AG09309 (cell line): ENCODE measurements around the gene KCNH8.
A peak's percentile ranks its signal among the peaks of the same experiment; 100 is the strongest.

Source experiments
- DNase-seq: peaks from one replicate; pipeline ENCODE4 v3.0.0-alpha.2; 2010; ENCODE audit warnings: low read depth
- H3K4me3 ChIP-seq: 2 replicates; pipeline ENCODE4 v1.5.1; 2011; ENCODE audit warnings: mild to moderate bottlenecking, low read depth, low read length, moderate library complexity; ENCODE audit not compliant: control insufficient read depth
- TF ChIP-seq, protein P1 (sequence below): IDR thresholded peaks from 2 replicates; pipeline ENCODE4 v1.5.1; 2011; ENCODE audit warnings: mild to moderate bottlenecking, low read depth, low read length, inconsistent platforms; ENCODE audit not compliant: insufficient read depth, control insufficient read depth; ENCODE audit errors: missing control alignments

KCNH8 gene

DNA sequence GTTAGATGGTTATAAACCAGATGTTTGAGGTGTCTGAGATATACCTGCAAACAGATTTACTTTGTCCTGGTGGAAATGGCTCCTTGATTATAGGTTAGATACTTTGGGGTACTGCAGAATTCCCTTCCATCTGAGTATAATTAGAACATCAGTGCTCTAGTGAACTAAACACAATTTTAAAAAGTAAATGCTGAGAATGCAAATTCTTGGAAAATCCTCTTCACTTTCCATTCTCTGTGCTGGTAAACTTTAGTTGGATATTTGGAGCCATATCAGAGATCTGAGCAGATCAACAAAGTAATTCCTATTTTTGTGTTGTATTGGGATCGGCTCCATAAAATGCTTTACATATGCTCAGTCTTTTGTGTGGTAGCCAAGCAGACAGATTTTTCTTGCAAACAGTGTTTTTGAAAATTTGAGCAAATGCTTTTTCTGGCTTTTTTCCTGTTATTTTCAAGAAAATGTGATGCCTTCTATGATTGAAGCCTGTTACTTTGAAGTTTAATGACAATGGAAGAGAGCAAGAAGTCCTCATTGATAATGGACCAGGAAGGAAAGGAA lies 37.9 kb upstream of the KCNH8 start:
- H3K4me3 ChIP-seq, result no peak overlapping the region
- TF ChIP-seq, protein P1, sequence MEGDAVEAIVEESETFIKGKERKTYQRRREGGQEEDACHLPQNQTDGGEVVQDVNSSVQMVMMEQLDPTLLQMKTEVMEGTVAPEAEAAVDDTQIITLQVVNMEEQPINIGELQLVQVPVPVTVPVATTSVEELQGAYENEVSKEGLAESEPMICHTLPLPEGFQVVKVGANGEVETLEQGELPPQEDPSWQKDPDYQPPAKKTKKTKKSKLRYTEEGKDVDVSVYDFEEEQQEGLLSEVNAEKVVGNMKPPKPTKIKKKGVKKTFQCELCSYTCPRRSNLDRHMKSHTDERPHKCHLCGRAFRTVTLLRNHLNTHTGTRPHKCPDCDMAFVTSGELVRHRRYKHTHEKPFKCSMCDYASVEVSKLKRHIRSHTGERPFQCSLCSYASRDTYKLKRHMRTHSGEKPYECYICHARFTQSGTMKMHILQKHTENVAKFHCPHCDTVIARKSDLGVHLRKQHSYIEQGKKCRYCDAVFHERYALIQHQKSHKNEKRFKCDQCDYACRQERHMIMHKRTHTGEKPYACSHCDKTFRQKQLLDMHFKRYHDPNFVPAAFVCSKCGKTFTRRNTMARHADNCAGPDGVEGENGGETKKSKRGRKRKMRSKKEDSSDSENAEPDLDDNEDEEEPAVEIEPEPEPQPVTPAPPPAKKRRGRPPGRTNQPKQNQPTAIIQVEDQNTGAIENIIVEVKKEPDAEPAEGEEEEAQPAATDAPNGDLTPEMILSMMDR, result no peak
- no peak for DNase-seq

DNA sequence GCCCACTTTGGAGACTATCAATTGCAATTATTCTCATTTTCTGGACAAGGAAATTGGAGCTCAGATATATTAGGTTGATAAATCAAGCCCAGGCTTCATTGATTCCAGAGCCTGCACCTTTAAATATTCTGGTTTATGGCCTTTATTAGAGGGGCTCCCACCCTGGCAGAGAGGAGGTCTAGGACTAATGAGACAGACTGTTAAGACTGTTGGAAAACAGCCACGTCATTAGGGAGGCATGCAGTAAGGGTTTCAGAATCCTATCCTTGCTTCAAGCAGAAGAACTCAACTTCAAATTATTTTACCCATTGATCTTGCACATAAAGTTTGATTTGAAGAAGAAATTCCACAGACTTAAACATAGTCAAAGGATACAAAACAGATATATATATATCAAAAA lies 33.8 kb upstream of the KCNH8 start:
- no peak for DNase-seq
- no peak overlapping the region for H3K4me3 ChIP-seq
- TF ChIP-seq, protein P1, result no peak

DNA sequence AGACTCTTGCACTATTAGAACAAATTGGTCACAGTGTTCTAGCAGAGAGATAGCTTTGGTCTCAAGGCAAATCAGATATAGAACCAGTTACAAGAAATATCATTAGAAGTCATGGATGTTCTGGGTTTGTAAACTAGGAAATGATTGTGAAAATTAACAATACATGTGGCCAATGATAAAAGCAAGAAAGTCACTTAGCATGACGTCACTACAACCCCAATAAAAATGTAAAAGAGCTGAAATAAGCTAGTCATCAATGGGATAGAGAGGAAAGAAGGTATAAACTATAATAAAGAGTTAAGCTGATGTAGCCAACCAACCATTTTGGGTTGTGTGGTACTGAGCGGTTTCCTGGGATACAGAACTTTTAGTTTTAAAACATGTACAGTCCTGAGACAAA lies 32.1 kb upstream of the KCNH8 start:
- no peak overlapping the region for H3K4me3 ChIP-seq
- no peak for DNase-seq
- TF ChIP-seq, protein P1, result no peak

DNA sequence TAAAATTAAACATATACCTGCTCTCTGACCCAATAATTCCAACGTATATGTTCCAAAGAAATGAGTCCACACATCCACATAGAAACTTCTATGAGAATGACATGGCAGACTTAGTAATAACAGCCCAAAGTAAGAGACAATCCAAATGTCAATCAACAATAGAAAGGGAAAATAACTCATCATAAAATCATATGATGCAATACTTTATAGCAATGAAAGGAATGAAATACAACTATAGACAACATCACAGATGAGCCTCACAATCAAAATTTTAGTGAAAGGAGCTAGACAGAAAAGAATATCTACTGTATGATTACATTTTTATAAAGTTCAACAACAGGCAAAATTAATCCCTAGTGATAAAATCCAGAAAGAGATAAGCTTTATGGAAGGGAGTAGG lies 23.6 kb upstream of the KCNH8 start:
- TF ChIP-seq, protein P1, result no peak
- H3K4me3 ChIP-seq, result no peak overlapping the region
- DNase-seq, result no peak

DNA sequence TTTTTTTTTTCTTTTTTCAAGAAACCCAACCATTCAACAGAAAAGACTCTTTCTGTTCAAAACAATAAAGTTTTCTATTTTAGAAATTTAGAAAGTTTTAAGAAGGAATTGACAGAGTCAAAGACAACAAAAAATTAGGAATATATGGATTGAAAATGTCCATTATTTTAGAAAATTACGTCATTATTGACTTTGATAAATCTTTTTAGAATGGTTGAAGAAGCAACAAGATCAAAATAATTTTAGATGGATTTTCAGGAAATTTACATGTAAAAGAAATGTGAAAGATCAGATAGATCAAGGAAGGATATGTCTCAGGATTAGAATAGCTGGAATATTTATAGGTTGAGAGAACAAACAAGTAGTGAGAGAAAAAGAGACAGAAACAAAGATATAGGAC lies 8.4 kb upstream of the KCNH8 start:
- TF ChIP-seq, protein P1, result no peak
- no peak overlapping the region for H3K4me3 ChIP-seq
- no peak for DNase-seq

DNA sequence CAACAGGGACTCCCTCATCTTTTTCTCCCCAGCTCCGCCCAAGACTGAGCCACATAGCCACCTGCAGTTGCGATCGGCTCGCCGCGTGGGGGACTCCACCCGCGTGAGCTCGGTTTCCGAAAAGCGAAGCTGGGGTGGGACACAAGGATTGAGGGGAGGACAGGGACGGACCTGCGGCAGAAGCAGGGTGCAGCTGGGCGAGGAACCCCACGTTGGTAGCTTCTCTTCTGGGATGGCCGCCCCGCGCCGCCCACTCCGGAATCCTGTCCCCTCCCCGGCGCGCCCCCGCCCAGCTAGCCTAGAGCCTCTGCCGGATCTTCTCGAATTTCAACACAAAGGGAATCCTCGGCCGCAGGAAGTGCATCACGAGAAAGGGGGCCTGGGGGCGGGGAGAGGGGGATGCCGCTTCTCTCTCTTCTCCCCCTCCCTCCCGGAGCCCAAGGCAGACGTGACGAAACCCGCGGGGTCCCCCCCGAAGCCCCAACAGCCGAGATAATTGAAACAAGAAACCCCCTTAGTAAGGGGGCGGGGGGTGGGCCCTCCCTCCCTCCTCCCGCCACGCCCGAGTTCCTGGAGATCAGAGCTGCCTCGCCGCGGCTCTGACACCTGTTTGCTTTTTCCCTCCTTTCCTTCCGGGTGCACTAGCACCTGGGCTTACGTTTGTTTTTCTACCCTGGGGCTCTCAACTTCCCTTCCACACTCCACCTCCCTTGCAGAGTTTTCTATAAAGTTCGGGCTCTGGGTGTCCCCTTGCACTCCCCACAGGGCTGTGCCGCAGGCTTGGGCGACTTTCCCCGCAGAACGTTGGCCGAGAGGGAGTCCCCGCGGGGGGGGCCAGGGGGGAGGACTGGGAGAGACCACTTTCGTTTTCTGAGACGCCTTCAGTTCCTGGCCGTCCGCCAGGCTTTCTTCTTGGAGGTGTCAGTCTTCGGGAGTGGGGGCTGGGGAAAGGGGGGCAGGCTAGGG lies 1.3 kb upstream of the KCNH8 start:
- DNase-seq, result no peak
- TF ChIP-seq, protein P1, result peak; percentile 54
- peak overlapping the region; percentile 80 for H3K4me3 ChIP-seq

DNA sequence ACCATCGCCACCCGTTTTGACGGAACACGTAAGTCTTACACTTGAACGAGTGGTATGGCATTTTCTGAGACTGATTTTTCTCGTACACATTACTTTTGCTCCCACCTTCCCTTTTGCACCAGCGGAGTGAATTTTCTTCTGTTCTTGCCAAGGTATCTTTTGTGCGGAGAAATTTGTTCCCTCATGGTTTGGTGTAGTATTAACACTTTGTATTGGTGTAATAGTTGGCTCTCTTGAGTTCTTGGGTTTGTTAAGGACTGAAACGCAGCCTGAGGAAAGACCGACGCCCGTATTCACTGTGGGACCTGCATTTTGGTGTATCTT lies 420 bp downstream of the KCNH8 start:
- TF ChIP-seq, protein P1, result no peak
- no peak overlapping the region for H3K4me3 ChIP-seq
- DNase-seq, result no peak
